Measurements from ENCODE around the gene EXOC3L1. TPM values are rescaled to one million over a fixed set of nuclear protein-coding genes. Genes with fewer than 3 reads are reported as not detected.
A peak's percentile ranks its signal among the peaks of the same experiment; 100 is the strongest.

The EXOC3L1 gene
- total RNA-seq, 2 donors from 2014 or later = 1.6 to 3.1 TPM

GRCh38 chr16:67185651-67186134, 4.2 kb downstream of the EXOC3L1 start:
- intact Hi-C loops (cut with DNase I) = loop anchor here (2.0 to 10.0 kb wide), 2 partner anchors 211 to 229 kb away; no protein-coding TSS in a partner anchor
- DNase-seq (ENCODE audit: low spot score) = no peak

GRCh38 chr16:67184995-67185650, 4.8 kb downstream of the EXOC3L1 start:
- intact Hi-C loops (cut with DNase I) = loop anchor here in 1 of 2 donors (10.0 kb wide), 1 partner anchor 210 kb away; no protein-coding TSS in a partner anchor
- DNase-seq (ENCODE audit: low spot score) = peak; percentile 98

GRCh38 chr16:67184453-67184994, 5.4 kb downstream of the EXOC3L1 start:
- intact Hi-C loops (cut with DNase I) = loop anchor here in 1 of 2 donors (10.0 kb wide), 1 partner anchor 210 kb away; no protein-coding TSS in a partner anchor
- DNase-seq (ENCODE audit: low spot score) = no peak

- DNase-seq (ENCODE audit: low spot score) = peak; percentile 97
- intact Hi-C loops (cut with DNase I) = loop anchor here in 1 of 2 donors (10.0 kb wide), 1 partner anchor 209 kb away; no protein-coding TSS in a partner anchor
These were observed 6.1 kb downstream of the EXOC3L1 start, which contains the start of gene MATCAP1 for GRCh38 chr16:67183627-67184452. Gene MATCAP1 (minus strand): TSS chr16:67183963. CDS start chr16:67180610, 3,353 bp downstream.

GRCh38 chr16:67183284-67183626, 6.7 kb downstream of the EXOC3L1 start:
- DNase-seq (ENCODE audit: low spot score) = no peak
- intact Hi-C loops (cut with DNase I) = loop anchor here in 1 of 2 donors (10.0 kb wide), 1 partner anchor 208 kb away; no protein-coding TSS in a partner anchor

- DNase-seq (ENCODE audit: low spot score) = no peak
- intact Hi-C loops (cut with DNase I) = loop anchor here in 1 of 2 donors (10.0 kb wide), 1 partner anchor 207 kb away; no protein-coding TSS in a partner anchor
These were observed 7.6 kb downstream of the EXOC3L1 start for GRCh38 chr16:67182288-67182687.

GRCh38 chr16:67181346-67181745, 8.6 kb downstream of the EXOC3L1 start:
- peak; percentile 92 for DNase-seq (ENCODE audit: low spot score)
- intact Hi-C loops (cut with DNase I) = loop anchor here in 1 of 2 donors (10.0 kb wide), 1 partner anchor 207 kb away; no protein-coding TSS in a partner anchor

GRCh38 chr16:67180166-67180565, 9.8 kb downstream of the EXOC3L1 start:
- intact Hi-C loops (cut with DNase I) = loop anchor here in 1 of 2 donors (10.0 kb wide), 1 partner anchor 205 kb away; no protein-coding TSS in a partner anchor
- DNase-seq (ENCODE audit: low spot score) = no peak

- DNase-seq (ENCODE audit: low spot score) = no peak
- intact Hi-C loops (cut with DNase I) = loop anchor here in 1 of 2 donors (10.0 kb wide), 1 partner anchor 205 kb away; no protein-coding TSS in a partner anchor
These were observed 10.4 kb downstream of the EXOC3L1 start for GRCh38 chr16:67179421-67180080.

GRCh38 chr16:67177743-67178699, 11.9 kb downstream of the EXOC3L1 start:
- DNase-seq (ENCODE audit: low spot score) = no peak
- intact Hi-C loops (cut with DNase I) = no loop called here

GRCh38 chr16:67176662-67177061, 13.3 kb downstream of the EXOC3L1 start:
- intact Hi-C loops (cut with DNase I) = no loop called here
- no peak for DNase-seq (ENCODE audit: low spot score)

- no peak for DNase-seq (ENCODE audit: low spot score)
- intact Hi-C loops (cut with DNase I) = no loop called here
These were observed 15.2 kb downstream of the EXOC3L1 start for GRCh38 chr16:67174706-67175231.

- DNase-seq (ENCODE audit: low spot score) = peak; percentile 95
- intact Hi-C loops (cut with DNase I) = no loop called here
These were observed 15.9 kb downstream of the EXOC3L1 start for GRCh38 chr16:67173808-67174705.

GRCh38 chr16:67173323-67173722, 16.6 kb downstream of the EXOC3L1 start:
- intact Hi-C loops (cut with DNase I) = no loop called here
- no peak for DNase-seq (ENCODE audit: low spot score)

- intact Hi-C loops (cut with DNase I) = no loop called here
- no peak for DNase-seq (ENCODE audit: low spot score)
These were observed 18.8 kb downstream of the EXOC3L1 start for GRCh38 chr16:67170949-67171649.

Data from posterior vena cava (tissue), 2 donors.